ENCODE results near the gene DAAM2.

- TF ChIP-seq CTCF (IDR thresholded peaks at IDR 0.05) = no peak
- no peak for TF ChIP-seq POLR2A (IDR thresholded peaks at IDR 0.05)
Measured at GRCh38 chr6:39926668-39927067, 134.5 kb downstream of the DAAM2 start.

All from body of pancreas (tissue), 4 donors.